ENCODE data around the gene MICU1. TPM values are rescaled to one million over a fixed set of nuclear protein-coding genes. Genes with fewer than 3 reads are reported as not detected.

The MICU1 gene
- polyA plus RNA-seq, 2 of the 4 experiments (the other 2 are of a cell fraction), result 54.5 to 58.6 TPM

- TF ChIP-seq MAX (IDR thresholded peaks at IDR 0.05) (no peak), JUN (IDR thresholded peaks at IDR 0.05) (no peak), E2F6 (IDR thresholded peaks at IDR 0.05; ENCODE audit: borderline replicate concordance, low read depth) (no peak), HMGXB4 (CRISPR knock-in tag; IDR thresholded peaks at IDR 0.05; ENCODE audit: borderline replicate concordance) (no peak), ELK1 (IDR thresholded peaks at IDR 0.05; ENCODE audit: low read depth, low read length) (no peak), RNF2 (IDR thresholded peaks at IDR 0.05; ENCODE audit: borderline replicate concordance, low read depth) (no peak), CTCF (IDR thresholded peaks at IDR 0.05) (no peak), TP53 (CRISPR knock-in tag; IDR thresholded peaks at IDR 0.05) (no peak), RAD21 (conservative IDR thresholded peaks at IDR 0.05 in 1 of 2, IDR thresholded peaks at IDR 0.05 in 1 of 2) (no peak), JUNB (IDR thresholded peaks at IDR 0.05) (no peak), NR3C1 (IDR thresholded peaks at IDR 0.05) (no peak), EP300 (IDR thresholded peaks at IDR 0.05) (no peak), RARB (CRISPR knock-in tag; IDR thresholded peaks at IDR 0.05) (no peak), KDM1A (IDR thresholded peaks at IDR 0.05; ENCODE audit: low read depth) (no peak)
- FAIRE-seq (no peak), ATAC-seq (no peak), DNase-seq (ENCODE audit: low read depth in 1 of 2, low spot score in 1 of 2) (no peak)
- 95% methylated on average over 3 of the region's 3 CpGs for WGBS (ENCODE audit: missing lambda C conversion rate)
- H3K4me1 ChIP-seq, result no peaks in the 10 kb centered on the region
- no peak overlapping the region for H3K27ac ChIP-seq
- H3K4me2 ChIP-seq, result no peak overlapping the region
- H3K9me3 ChIP-seq, result peaks cover 12% of the 10 kb centered on the region; the same call in 1 of the 3 replicates
- ChIA-PET POLR2A (no interaction called here), CTCF (interaction anchor here (0.6 kb wide), 2 partner anchors 16 to 536 kb away, joined by 3 to 8 read pairs; no protein-coding TSS in a partner anchor)
- H3K4me3 ChIP-seq, result no peak overlapping the region
Measured at GRCh38 chr10:72503694-72504438, 122.0 kb downstream of the MICU1 start.

- 71% methylated on average over 1 of the region's 1 CpG for WGBS (ENCODE audit: missing lambda C conversion rate)
- DNase-seq (ENCODE audit: low read depth in 1 of 2, low spot score in 1 of 2) (no peak), ATAC-seq (no peak), FAIRE-seq (no peak)
- no peak overlapping the region for H3K4me3 ChIP-seq
- no peak for TF ChIP-seq ZC3H11A (IDR thresholded peaks at IDR 0.05)
- no peak for TF ChIP-seq ZFP36 (IDR thresholded peaks at IDR 0.05; ENCODE audit: borderline replicate concordance, partially characterized antibody)
- TF ChIP-seq ZSCAN20 (CRISPR knock-in tag; IDR thresholded peaks at IDR 0.05), result no peak
- no peak for TF ChIP-seq HDAC2 (IDR thresholded peaks at IDR 0.05)
- no peak for TF ChIP-seq SREBF2 (IDR thresholded peaks at IDR 0.05)
- no peak for TF ChIP-seq EHMT2 (IDR thresholded peaks at IDR 0.05; ENCODE audit: low read depth)
- POLR2A ChIA-PET, result no interaction called here
- H3K4me2 ChIP-seq, result no peak overlapping the region
- H3K9me3 ChIP-seq, result peaks cover 12% of the 10 kb centered on the region; the same call in 1 of the 3 replicates
- no peaks in the 10 kb centered on the region for H3K4me1 ChIP-seq
- no peak overlapping the region for H3K27ac ChIP-seq
- CTCF ChIA-PET, result no interaction called here
Measured at GRCh38 chr10:72503241-72503640, 122.6 kb downstream of the MICU1 start.

Data from A549 (cell line).